Measurements from ENCODE around the gene GPR137. TPM values are rescaled to one million over a fixed set of nuclear protein-coding genes. Genes with fewer than 3 reads are reported as not detected.
A peak's percentile ranks its signal among the peaks of the same experiment; 100 is the strongest.

Gene GPR137
- polyA plus RNA-seq, 2 of the 4 experiments (the other 2 are of a cell fraction): 11.0 to 37.4 TPM

- Histone ChIP-seq H3K4me1 (peaks cover 26% of the 10 kb centered on the region), H3K9me3 (no peaks in the 10 kb centered on the region), H3K4me2 (peak overlapping the region; percentile 97), H3K4me3 (peak overlapping the region; percentile 72), H3K27ac (peak overlapping the region; percentile 94 to 97)
- ChIA-PET POLR2A (interaction anchor here (0.8 to 5.9 kb wide), 10 partner anchors 9 to 82 kb away, joined by 3 to 53 read pairs (median 4); partner anchors contain the start of genes BAD, ESRRA, FKBP2 and GPR137), CTCF (interaction anchor here (1.1 to 16.0 kb wide), 12 partner anchors 9 to 500 kb away, joined by 3 to 220 read pairs (median 4); partner anchors contain the start of genes CATSPERZ, ESRRA, PLCB3 and PPP1R14B)
- TF ChIP-seq KDM1A (IDR thresholded peaks at IDR 0.05; ENCODE audit: low read depth) (peak; percentile 71), HOXB13 (CRISPR knock-in tag; IDR thresholded peaks at IDR 0.05; ENCODE audit: low read depth) (no peak)
- FAIRE-seq (no peak), ATAC-seq (peak in 1 of 2 experiments; percentile 1; a peak in 3 of 6 replicates), DNase-seq (ENCODE audit: low read depth in 1 of 2, low spot score in 1 of 2) (peak in 1 of 2 experiments; percentile 62)
- WGBS (ENCODE audit: missing lambda C conversion rate): 84% methylated on average over 14 of the region's 23 CpGs
Observed at GRCh38 chr11:64268025-64268892, 17.4 kb upstream of the GPR137 start.

GRCh38 chr11:64268893-64269539 is 16.6 kb upstream of the GPR137 start:
- ChIA-PET POLR2A (interaction anchor here (0.8 to 5.9 kb wide), 11 partner anchors 8 to 83 kb away, joined by 3 to 53 read pairs (median 5); partner anchors contain the start of genes BAD, ESRRA, FKBP2 and GPR137), CTCF (interaction anchor here (1.1 to 16.0 kb wide), 11 partner anchors 8 to 499 kb away, joined by 3 to 220 read pairs (median 5); partner anchors contain the start of genes BAD, CATSPERZ, ESRRA and PLCB3)
- H3K4me1 ChIP-seq: peaks cover 32% of the 10 kb centered on the region
- ATAC-seq: peak; percentile 35 to 46
- no peaks in the 10 kb centered on the region for H3K9me3 ChIP-seq
- H3K27ac ChIP-seq: peak overlapping the region; percentile 94 to 97
- peak in 1 of 2 experiments; percentile 76 for DNase-seq (ENCODE audit: low read depth in 1 of 2, low spot score in 1 of 2)
- peak overlapping the region; percentile 72 for H3K4me3 ChIP-seq
- 4% methylated on average over 12 of the region's 34 CpGs for WGBS (ENCODE audit: missing lambda C conversion rate)
- H3K4me2 ChIP-seq: peak overlapping the region; percentile 97
- FAIRE-seq: no peak
- no peak for TF ChIP-seq NPAS2 (CRISPR knock-in tag; IDR thresholded peaks at IDR 0.05; ENCODE audit: borderline replicate concordance)
- TF ChIP-seq EP300 (IDR thresholded peaks at IDR 0.05): no peak
- TF ChIP-seq NR3C1 (IDR thresholded peaks at IDR 0.05): no peak
- TF ChIP-seq TFCP2L1 (CRISPR knock-in tag; IDR thresholded peaks at IDR 0.05): peak; percentile 16; the same call in 1 of the 2 replicates
- TF ChIP-seq CBX2 (IDR thresholded peaks at IDR 0.05; ENCODE audit: borderline replicate concordance, low read depth): no peak
- TF ChIP-seq CEBPB (IDR thresholded peaks at IDR 0.05): peak; percentile 29 to 58; a peak in 2 of 4 replicates
- TF ChIP-seq HDAC2 (IDR thresholded peaks at IDR 0.05): no peak
- peak; percentile 8; the same call in 1 of the 2 replicates for TF ChIP-seq GATA3 (IDR thresholded peaks at IDR 0.05; ENCODE audit: borderline replicate concordance)
- 0 out of 3 replicates have a peak, but pooled peaks have one; percentile 29 for TF ChIP-seq BCL3 (IDR thresholded peaks at IDR 0.05)
- no peak; a peak in 1 of 5 replicates for TF ChIP-seq JUN (IDR thresholded peaks at IDR 0.05)
- TF ChIP-seq SMC3 (IDR thresholded peaks at IDR 0.05): 0 out of 3 replicates have a peak, but pooled peaks have one; percentile 2
- no peak for TF ChIP-seq KDM1A (IDR thresholded peaks at IDR 0.05; ENCODE audit: low read depth)
- TF ChIP-seq FOSL2 (IDR thresholded peaks at IDR 0.05): no peak
- TF ChIP-seq FOSL2 (CRISPR knock-in tag; IDR thresholded peaks at IDR 0.05): no peak
- no peak for TF ChIP-seq CTCF (IDR thresholded peaks at IDR 0.05)
- TF ChIP-seq FOSB (CRISPR knock-in tag; IDR thresholded peaks at IDR 0.05): 0 out of 2 replicates have a peak, but pooled peaks have one; percentile 53
- TF ChIP-seq TP53 (CRISPR knock-in tag; IDR thresholded peaks at IDR 0.05): no peak
- TF ChIP-seq HOXB5 (CRISPR knock-in tag; IDR thresholded peaks at IDR 0.05): no peak
- 0 out of 2 replicates have a peak, but pooled peaks have one; percentile 31 for TF ChIP-seq KDM5A (IDR thresholded peaks at IDR 0.05)
- no peak for TF ChIP-seq RFX5 (IDR thresholded peaks at IDR 0.05)
- TF ChIP-seq EHMT2 (IDR thresholded peaks at IDR 0.05; ENCODE audit: low read depth): no peak
- TF ChIP-seq ELK1 (IDR thresholded peaks at IDR 0.05; ENCODE audit: low read depth, low read length): no peak
- TF ChIP-seq SREBF2 (IDR thresholded peaks at IDR 0.05): no peak
- TF ChIP-seq RNF2 (IDR thresholded peaks at IDR 0.05; ENCODE audit: borderline replicate concordance, low read depth): no peak; the same call in 1 of the 2 replicates
- TF ChIP-seq MYC (IDR thresholded peaks at IDR 0.05; ENCODE audit: borderline replicate concordance, low read length): no peak
- no peak for TF ChIP-seq MAFK (IDR thresholded peaks at IDR 0.05; ENCODE audit: partially characterized antibody)
- peak; percentile 22; the same call in 1 of the 2 replicates for TF ChIP-seq HMGXB4 (CRISPR knock-in tag; IDR thresholded peaks at IDR 0.05; ENCODE audit: borderline replicate concordance)
- no peak for TF ChIP-seq ZC3H11A (IDR thresholded peaks at IDR 0.05)

Data from A549 (cell line).